BJ (cell line): ENCODE results near the gene CYB5R4. TPM values are rescaled to one million over a fixed set of nuclear protein-coding genes. Genes with fewer than 3 reads are reported as not detected.

Experiments used
- CTCF ChIA-PET: fragments of 350-600 bp; formaldehyde crosslinking; extraction: SDS; loops from one replicate; lab custom pipeline; 2021; ENCODE audit warnings: antibody characterized with exemption, inconsistent platforms; lab: Yijun Ruan, JAX
- POLR2A ChIA-PET: fragments of 300-600 bp; sonication (Branson Sonifier 250); formaldehyde crosslinking; extraction: SDS; loops from one replicate; lab custom pipeline; 2021; ENCODE audit warnings: antibody characterized with exemption; lab: Charles Lee
- DNase-seq: peaks from one replicate; pipeline ENCODE4 v3.0.0-alpha.2; 2011; ENCODE audit warnings: low read depth
- H3K27me3 ChIP-seq: 2 replicates; pipeline ENCODE4 v1.6.0; 2011; ENCODE audit warnings: low read length; ENCODE audit not compliant: control insufficient read depth, insufficient read depth
- H3K36me3 ChIP-seq: 2 replicates; pipeline ENCODE4 v1.5.1; 2011; ENCODE audit warnings: low read length; ENCODE audit not compliant: control insufficient read depth, insufficient read depth
- H3K4me3 ChIP-seq: 2 replicates; pipeline ENCODE4 v1.5.1; 2011; ENCODE audit warnings: low read depth, mild to moderate bottlenecking, control low read depth, low read length
- CTCF ChIP-seq: IDR thresholded peaks from 2 replicates; pipeline ENCODE4 v1.5.1; 2011; ENCODE audit warnings: low read depth, mild to moderate bottlenecking, control low read depth, inconsistent platforms, low read length, moderate library complexity; ENCODE audit not compliant: insufficient read depth
- polyA plus RNA-seq: library from polyadenylated mRNA; depleted of rRNA; stranded (reverse); fragments of >200 nt; gene quantifications from 2 replicates; pipeline ENCODE4 v1.2.3, GENCODE V29; 2011

CYB5R4 gene
- polyA plus RNA-seq, 1 experiment = 2.7 TPM

DNA sequence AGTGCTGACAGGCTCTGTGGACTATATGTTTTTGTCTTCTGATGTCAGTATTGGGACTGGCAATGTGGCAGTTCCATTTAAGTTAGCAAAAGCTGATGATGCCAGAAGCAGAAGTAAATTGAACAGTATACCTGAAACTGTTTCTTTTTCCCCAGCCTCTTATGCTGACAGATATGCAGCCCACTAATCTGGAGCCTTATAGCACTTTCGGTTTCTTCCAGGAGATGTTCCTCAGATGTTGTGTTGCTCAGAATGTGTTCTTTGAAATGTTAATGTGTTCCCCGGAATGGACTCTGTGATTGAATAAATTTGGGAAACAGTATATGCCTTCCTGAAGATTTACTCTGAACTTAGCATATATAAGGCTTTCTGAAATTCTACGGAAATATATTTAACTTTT lies 93.3 kb downstream of the CYB5R4 start:
- no peaks in the 10 kb centered on the region for H3K36me3 ChIP-seq
- TF ChIP-seq CTCF = no peak
- no peak for DNase-seq
- CTCF ChIA-PET = interaction anchor here (1.6 kb wide), 1 partner anchor 14 kb away, joined by 3 read pairs; no protein-coding TSS in a partner anchor
- no peaks in the 10 kb centered on the region for H3K27me3 ChIP-seq
- POLR2A ChIA-PET = no interaction called here
- H3K4me3 ChIP-seq = no peak overlapping the region

DNA sequence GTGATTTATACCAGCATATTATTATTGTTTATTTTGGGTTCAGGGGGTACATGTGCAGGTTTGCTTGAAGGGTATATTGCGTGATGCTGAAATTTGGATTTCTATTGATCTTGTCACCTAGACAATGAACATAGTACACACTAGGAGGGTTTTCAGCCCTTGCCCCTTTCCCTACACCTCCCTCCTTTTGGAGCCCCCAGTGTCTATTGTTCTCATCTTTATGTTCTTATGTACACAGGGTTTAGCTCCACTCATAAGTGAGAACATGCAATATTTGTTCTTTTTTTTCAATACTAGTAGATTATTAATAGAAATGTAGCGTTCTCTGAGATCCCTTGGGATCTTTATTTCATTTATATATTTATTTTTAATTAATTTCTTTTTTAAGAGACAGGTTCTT lies 94.9 kb downstream of the CYB5R4 start:
- Histone ChIP-seq H3K36me3 (no peaks in the 10 kb centered on the region), H3K4me3 (no peak overlapping the region), H3K27me3 (no peaks in the 10 kb centered on the region)
- CTCF ChIA-PET = no interaction called here
- no peak for DNase-seq
- TF ChIP-seq CTCF = no peak
- POLR2A ChIA-PET = no interaction called here

DNA sequence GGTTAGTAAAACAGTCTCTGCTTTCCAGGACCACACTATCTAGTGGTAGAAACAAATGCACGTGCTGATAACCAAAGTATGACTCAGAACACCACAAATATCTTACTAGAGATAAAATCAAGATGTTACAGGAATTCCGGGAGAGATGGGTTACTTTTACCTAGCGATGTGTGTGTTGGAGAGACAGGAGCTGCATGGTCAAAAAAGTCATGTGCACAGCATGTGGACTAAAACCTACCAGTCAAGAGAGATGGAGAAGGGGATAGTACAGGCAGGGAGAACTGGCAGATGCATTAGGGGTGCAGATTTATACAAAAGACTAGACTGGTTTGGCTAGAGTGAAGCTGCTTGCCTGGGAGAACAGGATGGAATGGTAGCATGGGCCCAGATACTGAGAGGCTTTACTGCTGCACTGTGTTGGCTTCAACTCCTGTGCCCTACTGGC lies 98.8 kb downstream of the CYB5R4 start:
- ChIA-PET CTCF (interaction anchor here (0.6 to 0.8 kb wide), 2 partner anchors 11 to 33 kb away, joined by 3 read pairs; no protein-coding TSS in a partner anchor), POLR2A (no interaction called here)
- DNase-seq = peak; percentile 6
- Histone ChIP-seq H3K27me3 (no peaks in the 10 kb centered on the region), H3K4me3 (no peak overlapping the region), H3K36me3 (no peaks in the 10 kb centered on the region; the same call in 1 of the 2 replicates)
- TF ChIP-seq CTCF = no peak

DNA sequence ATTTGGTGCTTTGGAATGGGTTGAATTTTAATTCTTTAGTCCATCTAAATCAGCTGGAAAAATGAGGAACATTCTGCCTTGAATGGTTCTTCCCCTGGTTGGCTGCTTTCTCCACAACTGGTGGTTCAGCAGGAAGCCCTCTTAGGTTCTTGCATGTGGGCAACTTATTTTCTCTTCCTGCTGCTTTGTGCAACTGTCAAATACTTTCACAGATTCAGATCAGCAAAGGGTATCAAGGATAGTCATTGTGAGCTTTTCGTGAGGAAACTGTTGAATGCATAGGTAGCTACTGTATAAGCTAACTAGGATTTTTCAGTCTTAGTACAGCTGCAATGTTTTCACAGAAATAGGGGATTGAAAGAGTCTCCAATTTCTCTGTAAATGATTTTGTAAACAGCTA lies 101.2 kb downstream of the CYB5R4 start:
- H3K27me3 ChIP-seq = no peaks in the 10 kb centered on the region
- POLR2A ChIA-PET = no interaction called here
- H3K4me3 ChIP-seq = no peak overlapping the region
- DNase-seq = no peak
- CTCF ChIA-PET = no interaction called here
- TF ChIP-seq CTCF = no peak
- no peaks in the 10 kb centered on the region; the same call in 1 of the 2 replicates for H3K36me3 ChIP-seq

GRCh38 chr6:83962582-83962981 lies 103.1 kb downstream of the CYB5R4 start:
- Histone ChIP-seq H3K27me3 (no peaks in the 10 kb centered on the region), H3K36me3 (no peaks in the 10 kb centered on the region; the same call in 1 of the 2 replicates), H3K4me3 (no peak overlapping the region)
- ChIA-PET CTCF (interaction anchor here (1.2 kb wide), 1 partner anchor 1361 kb away, joined by 3 read pairs; no protein-coding TSS in a partner anchor), POLR2A (no interaction called here)
- TF ChIP-seq CTCF = no peak
- DNase-seq = no peak
